HT1080 (cell line): ENCODE measurements around the gene PLA2G6. TPM values are rescaled to one million over a fixed set of nuclear protein-coding genes. Genes with fewer than 3 reads are reported as not detected.
"Not testable (repeated sequence)": the region's sequence is repeated elsewhere in the genome, so short reads cannot be mapped to it uniquely, and the experiment has no call there.

Source experiments
- DNase-seq: peaks from one replicate; pipeline ENCODE4 v3.0.0-alpha.2; 2015; ENCODE audit warnings: low read depth
- total RNA-seq: library from RNA; depleted of rRNA; stranded (reverse); fragments of >200 nt; shearing (Covaris generic); gene quantifications from 2 replicates; pipeline ENCODE4 v1.2.3, GENCODE V29; 2014

Gene PLA2G6
- total RNA-seq, 1 experiment from 2014 or later = 2.9 TPM

- DNase-seq = peak; percentile 95
These were observed 46.4 kb downstream of the PLA2G6 start for GRCh38 chr22:38135133-38135706.

- no peak for DNase-seq
These were observed 48.3 kb downstream of the PLA2G6 start for GRCh38 chr22:38133331-38133730.

- DNase-seq = no peak
These were observed 48.8 kb downstream of the PLA2G6 start for GRCh38 chr22:38132794-38133193.

GRCh38 chr22:38132136-38132535, 49.5 kb downstream of the PLA2G6 start:
- no peak for DNase-seq

- no peak for DNase-seq
These were observed 50.2 kb downstream of the PLA2G6 start for GRCh38 chr22:38131399-38131798.

- no peak for DNase-seq
These were observed 51.8 kb downstream of the PLA2G6 start for GRCh38 chr22:38129856-38130255.

- DNase-seq = no peak
These were observed 52.6 kb downstream of the PLA2G6 start for GRCh38 chr22:38129021-38129420.

GRCh38 chr22:38127869-38128268, 53.8 kb downstream of the PLA2G6 start:
- DNase-seq = no peak

GRCh38 chr22:38126928-38127668, 54.5 kb downstream of the PLA2G6 start:
- DNase-seq = no peak

- no peak for DNase-seq
These were observed 55.9 kb downstream of the PLA2G6 start for GRCh38 chr22:38125751-38126201.

- no peak for DNase-seq
These were observed 56.5 kb downstream of the PLA2G6 start for GRCh38 chr22:38125038-38125610.

- peak; percentile 26 for DNase-seq
These were observed 57.2 kb downstream of the PLA2G6 start for GRCh38 chr22:38124236-38124974.

GRCh38 chr22:38122616-38123015, 59.0 kb downstream of the PLA2G6 start:
- DNase-seq = no peak

GRCh38 chr22:38120359-38121110, 61.1 kb downstream of the PLA2G6 start:
- DNase-seq = no peak

- DNase-seq = not testable (repeated sequence)
These were observed 62.9 kb downstream of the PLA2G6 start for GRCh38 chr22:38118747-38119146.

GRCh38 chr22:38118182-38118581, 63.4 kb downstream of the PLA2G6 start:
- no peak for DNase-seq

GRCh38 chr22:38117556-38117955, 64.1 kb downstream of the PLA2G6 start:
- DNase-seq = not testable (repeated sequence)

GRCh38 chr22:38115423-38116205, 66.0 kb downstream of the PLA2G6 start:
- no peak for DNase-seq

GRCh38 chr22:38114484-38115398, 66.9 kb downstream of the PLA2G6 start:
- peak; percentile 74 for DNase-seq
